Frontal cortex (tissue), 4 donors: ENCODE data around the gene ATP6V1D. TPM values are rescaled to one million over a fixed set of nuclear protein-coding genes. Genes with fewer than 3 reads are reported as not detected.
"Not testable (repeated sequence)": the region's sequence is repeated elsewhere in the genome, so short reads cannot be mapped to it uniquely, and the experiment has no call there.

ENCODE experiments used
- DNase-seq, 2 donors: peaks; one replicate each; pipeline ENCODE4 v3.0.0; 2012; ENCODE audit warnings: low spot score in 2 of 2
- FAIRE-seq: peaks from 2 replicates; lab custom pipeline; 2012; peaks lifted over from hg19 to GRCh38; lab: Jason Lieb, UNC
- total RNA-seq: library from RNA; depleted of rRNA; stranded (reverse); fragments of >200 nt; gene quantifications from one replicate; pipeline ENCODE4 v1.2.3, GENCODE V29; 2014
- donor health status: control.
- donor health status: control.
- donor health status: control.

The ATP6V1D gene
- total RNA-seq, 1 donor from 2014 or later, result 159 TPM

DNA sequence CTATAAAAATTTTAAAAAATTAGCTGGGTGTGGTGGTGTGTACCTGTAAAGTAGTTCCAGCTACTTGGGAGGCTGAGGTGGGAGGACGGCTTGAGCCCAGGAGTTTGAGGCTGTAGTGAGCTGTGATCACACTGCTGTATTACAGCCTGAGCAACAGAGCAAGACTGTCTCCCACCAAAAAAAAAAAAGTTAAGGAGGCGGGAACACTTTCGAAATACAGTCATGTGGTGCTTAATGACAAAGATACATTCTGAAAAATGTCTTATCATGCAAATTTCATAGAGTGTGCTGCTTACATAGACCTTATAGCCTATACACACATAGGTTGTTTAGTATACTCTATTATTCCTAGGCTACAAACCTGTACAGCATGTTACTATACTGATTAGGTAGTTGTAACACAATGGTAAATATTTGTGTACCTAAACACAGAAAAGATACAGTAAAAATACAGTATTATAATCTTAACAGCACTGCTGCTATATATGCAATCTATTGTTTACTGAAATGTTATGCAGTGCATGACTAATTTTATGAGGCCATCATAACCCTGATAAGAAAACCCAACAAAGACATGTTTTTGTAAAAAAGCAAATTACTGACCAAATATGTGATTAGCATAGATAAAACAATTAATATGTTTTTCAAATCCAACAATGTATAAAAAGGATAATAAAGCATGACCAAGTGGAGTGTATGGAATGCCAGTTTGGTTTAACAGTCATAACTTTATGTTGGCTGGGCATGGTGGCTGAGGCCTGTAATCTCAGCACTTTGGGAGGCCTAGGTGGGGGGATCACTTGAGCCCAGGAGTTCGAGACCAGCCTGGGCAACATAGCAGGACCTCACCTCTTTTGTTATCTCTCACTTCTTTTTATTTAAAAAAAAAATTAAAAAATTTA is 11.9 kb upstream of the ATP6V1D start:
- no peak for FAIRE-seq
- DNase-seq, result no peak

DNA sequence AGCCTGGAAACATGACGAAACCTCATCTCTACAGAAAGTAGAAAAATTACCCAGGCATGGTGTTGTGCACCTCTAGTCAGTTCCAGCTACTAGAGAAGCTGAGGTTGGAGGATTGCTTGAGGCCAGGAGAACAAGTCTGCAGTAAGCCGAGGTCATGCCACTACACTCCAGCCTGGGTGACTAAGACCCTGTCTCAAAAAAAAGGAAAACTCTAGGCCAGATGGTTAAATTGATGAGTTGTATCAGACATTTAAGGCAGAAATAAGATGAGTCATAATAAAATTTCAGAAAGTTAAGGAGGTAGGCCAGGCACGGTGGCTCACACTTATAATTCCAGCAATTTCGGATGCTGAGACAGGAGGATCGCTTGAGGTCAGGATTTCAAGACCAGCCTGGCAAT is 11.2 kb upstream of the ATP6V1D start:
- FAIRE-seq (no peak), DNase-seq (no peak)

DNA sequence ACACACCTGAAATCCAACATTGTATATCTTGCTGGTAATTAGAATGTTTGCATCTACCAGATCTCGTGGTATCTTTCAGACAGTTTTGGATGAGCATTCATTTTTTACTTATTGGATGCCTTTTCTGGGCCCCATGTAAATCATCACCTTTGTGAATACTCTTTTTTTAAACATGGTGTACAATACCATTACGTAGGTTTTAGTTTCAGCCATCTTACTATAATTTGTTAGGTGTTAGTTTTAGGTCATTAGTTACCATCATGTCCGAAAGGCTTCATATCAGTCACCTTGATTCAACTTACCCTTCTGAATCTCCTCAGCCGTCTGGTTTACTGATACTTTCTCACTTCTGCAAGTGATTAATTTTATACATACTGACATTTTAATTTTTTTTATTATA is 5.9 kb upstream of the ATP6V1D start:
- FAIRE-seq (no peak), DNase-seq (no peak)

DNA sequence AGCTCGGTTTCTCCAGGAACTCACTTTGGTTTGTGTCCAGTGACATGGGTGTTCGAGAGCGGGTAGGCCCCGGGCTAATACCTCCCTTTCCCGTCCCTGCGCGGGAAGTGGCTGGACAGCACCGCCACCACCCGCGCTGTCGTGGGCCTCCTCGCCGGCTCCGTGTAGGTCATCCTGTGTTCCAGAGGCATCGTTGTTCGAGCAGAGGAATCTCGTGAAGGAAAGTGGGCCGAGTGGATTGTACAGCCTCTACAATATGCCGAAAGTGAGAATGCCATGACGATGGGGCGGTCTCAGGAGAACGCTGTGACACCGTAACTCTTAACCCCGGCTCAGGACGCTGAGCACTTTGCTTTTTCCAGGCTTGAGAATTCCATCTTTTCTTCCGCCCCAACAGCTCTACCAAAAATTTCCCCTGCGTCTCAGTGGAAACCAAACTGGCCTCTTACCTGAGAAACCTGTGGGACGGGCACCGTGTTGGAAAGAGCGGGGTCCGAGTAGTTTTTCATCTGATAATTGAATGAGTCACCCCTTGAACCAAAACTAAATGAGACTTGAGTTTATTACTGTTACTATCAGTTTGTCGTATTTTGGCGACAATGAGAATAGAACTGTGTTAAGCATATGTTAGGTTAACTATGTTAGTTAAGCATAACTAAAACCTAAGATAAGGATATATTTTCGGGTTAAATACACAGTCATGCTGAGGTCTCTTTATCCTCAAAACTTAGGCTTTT is 1.0 kb upstream of the ATP6V1D start:
- FAIRE-seq (no peak), DNase-seq (no peak)

DNA sequence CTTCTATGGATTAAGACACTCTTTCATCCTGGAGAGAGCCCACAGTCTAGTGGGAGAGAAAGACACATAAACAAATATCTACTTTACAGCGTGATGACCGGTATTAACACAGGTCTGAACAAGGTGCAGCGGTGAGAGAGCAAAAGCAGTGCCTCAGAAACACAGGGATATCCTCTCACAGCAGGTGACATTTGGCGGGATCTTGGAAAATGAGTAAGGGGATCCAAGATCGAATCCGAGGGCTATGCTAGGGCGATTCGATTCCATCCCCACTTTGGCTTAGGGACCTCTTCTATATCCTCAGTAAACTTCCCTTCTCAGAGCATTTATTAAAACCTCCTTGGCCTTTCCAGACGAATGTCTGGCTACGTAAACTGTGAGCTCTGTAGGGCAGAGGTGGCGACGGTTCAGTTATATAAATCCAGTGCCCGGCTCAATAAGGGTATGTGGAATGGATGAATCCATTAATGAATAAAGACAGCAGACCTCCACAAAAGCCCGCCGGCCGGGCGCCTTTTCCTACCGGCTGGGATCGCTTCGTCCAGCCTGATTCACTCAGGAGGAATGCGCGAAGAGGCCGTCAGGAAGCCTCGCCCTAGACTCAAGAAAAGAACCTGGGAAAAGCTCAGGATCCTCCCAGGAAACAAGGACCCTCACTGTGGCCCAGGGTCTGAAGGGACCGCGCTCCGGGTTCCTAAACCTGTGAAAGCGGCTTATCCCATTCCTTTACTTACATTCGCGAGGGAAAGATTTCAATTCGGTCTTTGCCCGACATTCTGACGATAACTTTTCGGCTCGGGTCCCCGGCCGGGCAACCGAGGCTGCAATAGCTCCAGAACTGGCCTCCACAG is 455 bp downstream of the ATP6V1D start:
- peak in 1 of 2 donors; percentile 7 for DNase-seq

DNA sequence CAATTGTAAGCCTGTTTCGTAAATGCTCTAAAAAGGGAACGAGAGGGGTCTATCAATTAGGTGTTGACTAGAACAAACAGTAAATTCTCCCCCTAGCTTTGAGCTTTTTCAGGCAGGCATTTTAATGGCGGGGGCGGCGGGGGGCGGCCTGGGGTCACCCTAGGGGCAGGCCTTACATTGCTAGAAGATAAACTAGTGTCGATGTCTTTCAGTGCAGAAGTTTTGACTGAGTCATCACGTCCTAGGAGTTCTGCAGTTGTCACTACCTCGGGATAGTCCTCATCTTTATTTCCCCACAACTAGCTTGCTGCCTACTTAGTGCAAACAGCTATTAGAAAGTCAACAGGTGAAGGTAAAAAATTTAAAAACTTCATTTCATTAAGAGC is 1.6 kb downstream of the ATP6V1D start:
- no peak for DNase-seq
- no peak for FAIRE-seq

More for the DNA sequence above, 455 bp downstream of the ATP6V1D start:
- FAIRE-seq, result no peak

DNA sequence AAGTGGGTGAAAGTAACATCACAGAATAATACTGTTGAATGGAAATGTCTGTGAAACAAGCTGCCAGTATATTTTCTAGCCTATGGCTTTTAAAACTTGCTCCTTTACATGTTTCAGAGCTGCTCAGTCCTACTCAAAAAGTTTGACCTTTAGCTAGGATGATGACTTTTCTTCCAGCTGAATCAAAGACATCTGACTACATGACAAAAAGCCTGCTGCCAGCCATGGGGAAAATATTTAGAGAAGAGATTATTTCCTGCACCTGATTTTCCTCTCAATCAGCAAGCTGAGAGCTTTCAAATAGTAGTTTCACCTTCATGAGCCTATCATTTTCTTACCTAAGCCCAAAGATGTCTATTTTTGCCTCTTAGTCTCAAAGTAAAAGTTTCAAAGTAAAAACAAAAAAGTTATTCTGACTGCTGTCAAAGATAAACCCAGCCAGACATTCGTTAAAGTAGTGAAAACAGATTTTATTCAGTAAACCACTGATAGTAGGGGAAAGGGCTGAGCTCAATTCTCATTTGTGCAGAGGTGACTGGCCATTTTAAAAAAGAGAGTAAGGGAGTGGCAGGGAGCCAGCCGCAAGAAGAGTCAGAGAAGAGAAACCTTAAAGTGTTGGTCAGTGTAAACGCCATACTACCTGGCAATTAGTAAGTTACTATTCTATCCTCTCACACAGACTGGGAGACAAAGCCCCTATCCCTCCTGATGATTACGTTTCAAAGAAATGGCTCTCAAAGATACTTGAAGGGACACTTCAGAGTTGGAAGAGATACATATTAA is 2.2 kb downstream of the ATP6V1D start:
- no peak for FAIRE-seq
- DNase-seq, result no peak

DNA sequence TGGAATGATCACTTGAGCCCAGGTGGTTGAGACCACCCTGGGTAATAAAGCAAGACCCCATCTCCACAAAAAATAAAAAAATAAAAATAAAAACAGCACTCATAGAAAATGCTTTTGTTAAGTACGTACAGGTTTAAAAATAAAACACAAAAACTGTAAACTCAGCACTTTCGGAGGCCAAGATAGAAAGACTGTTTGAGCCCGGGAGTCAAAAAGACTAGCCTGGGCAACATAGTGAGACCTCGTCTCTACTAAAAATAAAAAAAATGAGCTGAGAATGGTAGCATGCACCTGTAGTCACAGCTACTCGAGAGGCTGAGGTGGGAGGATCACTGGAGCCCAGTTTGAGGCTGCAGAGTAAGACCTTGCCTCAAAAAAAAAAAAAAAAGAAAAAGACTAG is 7.5 kb downstream of the ATP6V1D start:
- FAIRE-seq (no peak), DNase-seq (no peak)

DNA sequence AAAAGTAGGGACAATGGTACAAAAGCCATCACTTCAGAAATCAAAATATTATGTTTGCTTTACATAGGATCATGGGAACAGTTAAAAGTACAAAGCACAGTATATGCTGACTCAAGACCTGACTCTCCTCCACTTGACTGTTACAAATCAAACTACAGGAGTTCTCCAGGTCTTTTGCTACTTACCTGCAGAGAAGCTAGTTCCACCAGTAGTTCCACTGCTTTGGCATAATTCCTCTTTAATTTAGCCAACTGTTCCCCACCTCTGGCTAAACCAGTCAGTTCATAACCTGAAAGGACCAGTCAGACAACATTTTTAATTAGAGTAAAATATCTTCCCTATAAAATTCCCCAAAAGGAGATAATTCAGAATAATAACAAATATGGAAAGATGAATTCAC is 14.0 kb downstream of the ATP6V1D start:
- DNase-seq (no peak), FAIRE-seq (no peak)

DNA sequence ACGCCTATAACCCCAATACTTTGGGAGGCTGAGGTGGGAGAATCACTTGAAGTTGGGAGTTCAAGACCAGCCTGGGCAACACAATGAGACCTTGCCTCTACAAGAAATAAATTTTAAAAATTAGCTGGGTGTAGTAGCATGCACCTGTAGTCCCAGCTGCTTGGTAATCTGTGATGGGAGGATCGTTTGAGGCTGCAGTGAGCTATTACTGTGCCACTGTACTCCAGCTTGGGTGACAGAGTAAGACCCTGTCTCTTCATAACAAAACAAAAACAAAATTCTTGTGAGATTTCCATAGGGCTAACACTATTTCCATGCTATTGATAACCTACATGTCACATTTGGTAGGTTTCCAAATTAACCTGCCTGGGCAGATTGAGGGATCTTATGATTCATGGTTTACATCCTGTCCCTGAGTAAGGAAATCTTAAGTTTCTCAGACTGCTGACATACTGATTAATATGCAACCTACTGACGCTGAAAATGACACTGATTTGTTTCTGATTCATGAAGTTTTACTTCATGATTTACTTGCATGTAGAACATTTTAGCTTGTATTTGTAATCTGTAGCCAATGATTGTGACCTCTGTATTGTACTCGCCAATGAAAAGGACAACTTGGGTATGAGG is 15.9 kb downstream of the ATP6V1D start:
- DNase-seq (no peak), FAIRE-seq (no peak)

DNA sequence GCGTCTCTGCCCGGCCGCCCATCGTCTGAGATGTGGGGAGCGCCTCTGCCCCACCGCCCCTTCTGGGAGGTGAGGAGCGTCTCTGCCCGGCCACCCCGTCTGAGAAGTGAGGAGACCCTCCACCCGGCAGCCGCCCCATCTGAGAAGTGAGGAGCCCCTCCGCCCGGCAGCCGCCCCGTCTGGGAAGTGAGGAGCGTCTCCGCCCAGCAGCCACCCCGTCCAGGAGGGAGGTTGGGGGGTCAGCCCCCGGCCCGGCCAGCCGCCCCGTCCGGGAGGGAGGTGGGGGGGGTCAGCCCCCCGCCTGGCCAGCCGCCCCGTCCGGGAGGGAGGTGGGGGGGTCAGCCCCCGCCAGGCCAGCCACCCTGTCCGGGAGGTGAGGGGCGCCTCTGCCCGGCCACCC is 18.4 kb downstream of the ATP6V1D start:
- FAIRE-seq, DNase-seq: not testable (repeated sequence)

DNA sequence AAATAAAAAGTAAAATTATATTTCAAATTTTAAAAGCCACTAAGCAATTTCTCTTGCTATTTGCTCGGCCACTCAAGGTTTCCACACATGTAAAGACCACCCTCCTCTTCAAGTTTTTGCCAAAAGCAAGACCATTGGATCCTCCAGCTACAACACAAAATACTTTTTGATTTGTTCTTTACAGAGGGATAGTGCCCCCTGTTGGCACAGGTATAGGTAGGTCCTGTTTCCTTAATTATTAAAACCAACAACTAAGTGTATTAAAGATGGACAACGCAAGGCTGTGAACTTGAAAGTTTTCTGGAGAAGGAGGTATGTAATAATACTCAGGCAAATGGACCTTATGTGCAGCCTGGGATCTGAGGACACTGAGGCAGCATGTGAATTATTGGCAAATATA is 23.8 kb downstream of the ATP6V1D start:
- no peak for FAIRE-seq
- no peak for DNase-seq

DNA sequence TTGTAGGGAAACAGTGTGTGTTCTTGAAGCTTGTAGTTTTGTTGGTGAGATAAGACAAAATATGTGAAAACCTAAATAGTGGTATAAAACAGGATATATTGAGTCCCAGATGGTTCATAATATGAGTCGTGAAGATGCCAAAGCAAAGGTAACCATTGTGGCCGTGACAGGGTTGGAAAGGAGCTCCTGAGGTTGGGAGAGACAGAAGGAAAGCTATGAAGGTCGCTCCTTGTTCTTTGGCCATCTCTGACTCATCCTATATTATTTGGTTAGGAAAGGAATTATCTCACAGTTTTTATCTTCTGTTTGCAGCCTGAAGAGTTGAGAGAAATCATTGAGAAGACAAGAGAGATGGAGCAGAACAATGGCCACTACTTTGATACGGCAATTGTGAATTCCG is 27.1 kb downstream of the ATP6V1D start:
- no peak for FAIRE-seq
- no peak for DNase-seq

DNA sequence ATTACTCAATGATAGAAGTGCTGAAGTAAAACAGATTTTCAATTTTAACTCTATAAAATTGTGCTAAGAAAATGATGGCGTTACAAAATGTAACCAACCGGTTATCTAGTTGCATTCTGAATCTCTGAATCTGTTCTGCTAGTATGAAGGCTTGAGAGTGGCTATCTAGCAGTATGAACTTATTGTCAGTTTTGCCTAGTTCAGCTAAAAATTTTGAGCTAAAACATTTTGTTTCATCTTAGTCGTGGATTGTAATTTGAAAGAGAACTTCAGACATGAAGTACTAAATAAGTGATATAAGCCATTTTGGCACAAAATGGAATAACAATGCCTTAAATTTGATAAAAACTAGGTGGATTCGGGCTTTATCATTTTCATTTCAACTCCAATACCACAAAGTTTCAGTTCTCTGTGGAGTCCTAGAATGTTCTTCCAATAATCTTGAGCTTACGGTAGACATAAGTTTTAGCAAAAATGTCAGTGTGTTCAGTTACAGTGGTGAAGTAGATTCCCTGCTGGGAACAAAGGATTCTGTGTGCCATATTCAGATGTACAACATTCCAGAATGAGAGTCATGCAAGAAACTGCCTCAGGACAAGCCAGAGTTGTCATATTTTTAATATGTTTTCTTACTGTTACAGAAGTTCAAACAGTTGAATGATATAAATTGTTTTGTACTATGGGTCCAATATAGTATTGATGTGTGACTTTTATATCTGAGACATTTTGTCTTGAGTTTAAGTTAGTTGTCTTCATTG is 28.1 kb downstream of the ATP6V1D start:
- FAIRE-seq, result no peak
- no peak for DNase-seq

DNA sequence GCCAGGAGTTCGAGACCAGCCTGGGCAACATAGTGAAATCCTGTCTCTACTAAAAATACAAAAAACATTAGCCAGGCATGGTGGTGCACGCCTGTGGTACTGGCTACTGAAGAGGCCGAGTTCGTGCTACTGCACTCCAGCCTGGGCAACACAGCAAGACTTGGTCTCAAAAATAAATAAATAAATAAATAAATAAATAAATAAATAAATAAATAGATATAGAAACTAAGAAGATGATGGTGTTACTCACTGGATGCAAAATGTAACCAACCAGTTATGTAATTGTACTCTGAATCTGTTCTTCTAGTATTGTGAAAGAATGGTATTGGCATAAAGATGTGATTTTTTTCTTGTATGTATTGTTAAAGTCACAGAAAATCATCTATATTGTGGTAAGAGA is 29.9 kb downstream of the ATP6V1D start:
- not testable (repeated sequence) for DNase-seq, FAIRE-seq

DNA sequence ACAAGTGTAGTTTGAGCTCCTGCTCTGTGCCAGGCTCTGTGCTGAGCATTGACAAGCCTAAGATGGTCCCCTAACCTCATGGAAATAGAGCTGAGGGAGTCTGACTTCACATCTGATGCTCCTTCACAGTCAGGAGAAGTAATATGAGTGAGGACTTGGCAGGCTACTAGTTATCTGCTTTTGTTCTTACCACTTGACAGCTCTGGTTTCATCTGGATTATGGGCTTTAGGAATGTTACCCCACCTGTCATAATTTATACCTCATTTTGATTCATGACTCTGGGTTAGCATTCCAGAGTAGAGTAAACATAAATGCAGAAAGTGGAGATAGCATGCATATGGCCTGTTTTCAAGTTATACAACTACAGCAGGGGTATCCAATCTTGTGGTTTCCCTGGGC is 40.5 kb downstream of the ATP6V1D start:
- FAIRE-seq (no peak), DNase-seq (no peak)

DNA sequence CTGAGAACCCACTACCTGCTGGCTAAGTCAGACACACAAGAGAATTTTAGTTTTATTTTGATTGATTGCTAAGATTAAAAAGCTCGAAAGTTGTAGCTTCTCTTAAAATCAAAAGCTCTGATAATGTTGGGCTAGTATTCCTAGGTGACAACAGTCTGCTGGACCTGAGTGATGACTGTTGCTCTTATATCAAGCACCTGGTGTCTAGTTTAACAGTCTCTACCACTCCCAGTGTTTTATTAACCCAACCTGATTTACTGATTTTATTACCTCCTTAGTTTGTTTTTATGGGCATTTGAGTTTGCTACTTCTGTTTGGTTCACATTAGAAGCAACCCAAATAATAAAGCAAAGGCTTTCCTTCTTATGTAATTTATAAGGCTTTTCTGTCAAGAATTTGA is 41.8 kb downstream of the ATP6V1D start:
- DNase-seq, result no peak
- FAIRE-seq, result no peak

DNA sequence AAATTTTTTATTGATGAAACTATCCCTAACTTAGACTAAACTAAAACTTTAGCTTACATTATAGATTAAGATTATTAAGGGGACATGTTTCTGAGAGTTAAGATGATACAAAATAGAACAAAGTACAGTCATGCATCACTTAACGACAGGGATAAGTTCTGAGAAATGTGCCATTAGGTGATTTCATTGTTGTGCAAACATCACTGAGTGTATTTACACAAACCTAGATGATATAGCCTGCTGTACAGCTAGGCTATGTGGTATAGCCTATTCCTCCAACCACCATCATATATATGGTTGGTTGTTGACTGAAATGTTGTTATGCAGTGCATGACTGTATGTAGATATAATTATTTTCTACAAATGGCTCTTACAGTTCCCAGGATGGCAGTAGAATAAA is 46.5 kb downstream of the ATP6V1D start:
- FAIRE-seq (no peak), DNase-seq (no peak)
